Epithelial cell of prostate (primary cell): ENCODE measurements around the gene TDRD7.
"Not testable (repeated sequence)": the region's sequence is repeated elsewhere in the genome, so short reads cannot be mapped to it uniquely, and the experiment has no call there.

Experiments used
- DNase-seq: peaks from one replicate; pipeline ENCODE4 v3.0.0-alpha.2; 2011; ENCODE audit warnings: low read depth, low spot score
- H3K27ac ChIP-seq: fragments of 450-650 bp; 2 replicates; pipeline ENCODE4 v1.5.1; 2017; ENCODE audit warnings: mild to moderate bottlenecking

Gene TDRD7

DNA sequence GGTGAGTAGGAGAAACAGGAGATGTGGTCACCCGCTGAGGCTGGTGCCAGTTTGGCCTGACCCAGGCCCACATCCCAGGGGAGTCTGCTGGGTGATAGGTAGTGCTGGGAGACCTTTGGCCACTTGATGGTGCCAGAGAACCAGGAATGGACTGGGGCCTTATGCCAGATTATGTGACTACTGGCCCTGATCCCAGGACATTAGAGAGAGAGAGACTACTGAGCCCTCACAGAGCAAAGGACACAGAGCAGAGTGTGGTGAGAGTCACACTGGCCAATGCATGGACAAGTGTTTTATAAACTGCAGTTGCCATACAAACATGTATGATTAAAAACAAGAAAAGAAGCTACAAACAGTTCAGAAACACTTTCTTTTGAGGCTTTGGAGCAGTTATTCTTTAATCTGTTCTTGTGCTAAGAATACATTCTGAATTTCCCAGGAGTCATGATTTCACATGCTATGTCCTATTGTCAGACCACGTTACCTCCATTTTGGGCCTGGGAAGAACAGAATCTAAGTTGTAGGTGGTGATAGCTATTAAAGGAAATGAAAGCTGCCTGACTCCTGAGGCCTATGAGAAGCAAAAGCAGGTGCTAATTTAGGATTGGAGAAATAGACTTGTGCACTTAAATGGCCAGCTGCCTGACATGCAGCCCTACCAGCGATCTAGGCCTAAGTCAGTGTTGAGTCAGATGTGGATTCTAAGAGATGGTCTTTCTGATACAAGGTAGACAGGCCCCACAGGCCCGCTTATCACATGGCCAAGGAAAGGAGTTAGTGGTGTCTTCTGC, 57.0 kb downstream of the TDRD7 start:
- DNase-seq, result no peak
- no peak overlapping the region for H3K27ac ChIP-seq

DNA sequence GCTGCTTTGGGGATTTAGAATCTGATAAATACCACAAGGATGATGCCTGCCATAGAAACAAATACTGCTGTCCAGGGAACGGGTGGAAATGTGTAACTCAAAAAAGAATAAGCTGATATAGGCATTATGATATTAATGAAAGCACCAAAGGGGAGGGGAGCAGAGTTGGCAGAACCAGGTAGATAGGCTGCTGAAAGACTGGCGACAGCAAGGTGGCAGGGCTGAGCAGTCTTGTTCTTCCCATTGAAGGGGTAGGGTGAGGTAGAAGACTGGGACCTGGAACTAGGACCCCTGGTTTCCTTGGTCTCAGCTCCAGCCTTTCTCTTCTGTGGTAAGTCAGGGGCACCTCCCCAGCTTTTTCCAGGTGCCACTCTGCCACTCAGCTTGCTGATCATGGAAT, 58.2 kb downstream of the TDRD7 start:
- no peak for DNase-seq
- H3K27ac ChIP-seq, result no peak overlapping the region

DNA sequence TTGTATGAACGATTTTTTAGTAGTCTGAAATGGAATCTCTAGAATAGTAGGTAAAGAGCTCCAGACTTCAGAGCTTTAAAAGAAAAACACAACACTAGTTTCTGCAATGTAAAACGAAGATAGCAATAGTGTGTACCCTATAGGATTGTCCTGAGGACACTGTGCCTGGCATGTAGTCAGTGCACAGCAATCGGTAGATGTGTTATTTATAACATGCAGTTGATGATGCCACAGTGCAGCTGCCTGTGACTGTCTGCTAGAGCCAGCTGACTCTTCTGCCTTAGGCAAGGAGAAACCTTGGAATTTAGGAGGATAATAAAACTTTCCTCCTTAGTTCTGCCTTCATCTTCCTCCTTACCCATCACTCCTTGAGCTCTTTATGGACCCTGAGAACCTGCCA, 61.8 kb downstream of the TDRD7 start:
- no peak overlapping the region for H3K27ac ChIP-seq
- DNase-seq, result no peak

DNA sequence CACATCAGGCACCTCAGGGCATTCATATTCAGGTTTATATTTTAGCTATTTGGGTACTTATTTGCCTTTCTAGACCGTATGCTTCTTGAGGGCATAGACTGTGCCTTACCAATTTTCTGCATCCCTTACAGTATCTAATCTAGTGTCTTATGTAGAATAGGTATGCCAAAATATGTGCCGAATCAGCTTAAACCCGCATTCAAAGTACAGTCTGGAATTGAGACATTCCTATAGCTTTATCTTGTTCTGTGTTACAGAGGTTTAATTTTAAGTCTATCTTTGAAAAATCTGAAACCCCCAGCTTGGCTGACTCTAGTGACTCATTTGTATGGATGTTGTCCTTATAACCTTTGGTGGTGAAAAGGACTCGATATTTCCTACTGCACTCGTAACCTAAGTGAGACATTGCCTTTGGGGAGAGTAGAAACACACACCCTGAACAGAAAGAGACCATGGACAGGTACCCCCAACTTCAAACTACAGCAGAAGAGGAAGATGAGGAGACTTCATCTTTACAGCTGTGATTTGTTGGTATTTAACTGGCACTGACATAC, 62.6 kb downstream of the TDRD7 start:
- DNase-seq, result no peak
- H3K27ac ChIP-seq, result no peak overlapping the region

DNA sequence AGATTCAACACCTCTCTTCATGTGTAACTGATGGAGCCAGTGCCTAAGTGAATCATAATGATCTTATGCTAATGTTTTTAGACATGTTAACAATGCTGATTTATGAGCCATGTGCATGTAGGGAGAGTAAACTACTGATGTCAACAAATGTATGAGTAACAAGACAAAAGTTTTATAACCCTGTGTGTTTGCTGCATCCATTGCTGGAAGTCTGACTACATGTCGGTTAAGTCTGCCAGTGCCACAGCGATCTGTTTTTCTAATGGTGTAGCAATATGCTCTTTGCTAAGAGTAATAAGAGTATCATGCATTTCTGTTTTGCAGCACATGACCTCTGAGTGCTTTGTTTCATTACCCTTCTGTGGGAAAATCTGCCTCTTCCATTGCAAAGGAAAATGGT, 63.2 kb downstream of the TDRD7 start:
- DNase-seq, result peak; percentile 74
- no peak overlapping the region for H3K27ac ChIP-seq

DNA sequence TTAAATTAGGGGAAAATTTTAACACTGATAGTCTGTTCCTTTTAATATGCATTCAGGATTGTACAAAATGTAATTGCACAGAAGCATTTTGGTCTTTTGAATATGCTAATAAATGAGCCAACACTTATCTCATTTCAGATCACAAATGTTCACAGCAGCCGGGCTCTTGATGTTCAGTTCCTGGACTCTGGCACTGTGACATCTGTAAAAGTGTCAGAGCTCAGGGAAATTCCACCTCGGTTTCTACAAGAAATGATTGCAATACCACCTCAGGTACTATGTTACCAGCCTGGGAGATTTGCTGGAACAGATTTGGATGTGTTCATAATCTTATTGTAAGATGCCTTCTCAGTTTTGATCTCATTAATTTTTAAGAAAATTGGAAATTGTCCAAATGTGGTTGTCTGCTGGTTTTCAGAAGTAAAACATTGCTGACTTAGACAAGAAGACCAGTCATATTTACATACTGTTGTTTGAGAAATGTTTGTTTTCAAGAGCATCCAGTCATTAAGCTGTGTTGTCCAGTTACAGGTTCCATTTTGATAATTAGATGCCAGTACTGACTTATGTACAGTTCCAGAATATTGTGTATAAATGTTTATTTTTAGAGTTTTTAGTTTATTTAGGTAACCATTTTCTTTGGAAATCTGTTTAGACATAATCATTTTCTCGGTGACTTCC, 66.5 kb downstream of the TDRD7 start:
- DNase-seq, result no peak
- H3K27ac ChIP-seq, result no peak overlapping the region

DNA sequence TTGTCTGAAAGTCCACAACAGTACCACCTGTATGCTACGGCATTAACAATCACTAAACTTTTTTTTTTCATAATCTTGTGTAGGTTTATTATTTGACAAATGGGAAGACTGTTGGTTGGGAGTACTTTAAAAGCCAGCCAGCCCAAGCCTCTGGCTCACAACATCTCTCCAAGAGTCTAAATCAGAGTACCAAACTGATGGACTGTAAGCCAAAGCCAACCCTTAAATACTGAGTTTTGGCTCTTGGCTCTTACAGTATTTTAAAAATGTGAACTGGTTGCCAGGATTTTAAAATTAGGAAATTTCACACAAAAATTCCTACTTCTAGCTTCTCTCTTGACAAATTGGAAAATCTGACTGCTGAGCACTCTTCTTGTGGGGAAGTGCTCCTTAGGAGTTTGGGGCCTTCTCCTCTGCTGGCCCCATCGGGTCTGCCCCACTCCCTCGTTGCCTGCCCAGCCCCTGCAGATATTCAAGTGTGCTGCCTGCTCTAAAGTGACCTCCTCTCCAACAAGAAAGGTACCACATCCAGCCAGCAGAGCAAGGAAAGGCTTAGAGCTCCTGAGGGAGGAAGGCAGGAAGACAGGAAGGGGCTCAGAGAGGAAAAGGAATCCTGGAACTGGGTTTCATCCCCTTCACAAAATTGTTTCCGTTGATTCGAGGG, 67.7 kb downstream of the TDRD7 start:
- DNase-seq, result no peak
- H3K27ac ChIP-seq, result no peak overlapping the region

DNA sequence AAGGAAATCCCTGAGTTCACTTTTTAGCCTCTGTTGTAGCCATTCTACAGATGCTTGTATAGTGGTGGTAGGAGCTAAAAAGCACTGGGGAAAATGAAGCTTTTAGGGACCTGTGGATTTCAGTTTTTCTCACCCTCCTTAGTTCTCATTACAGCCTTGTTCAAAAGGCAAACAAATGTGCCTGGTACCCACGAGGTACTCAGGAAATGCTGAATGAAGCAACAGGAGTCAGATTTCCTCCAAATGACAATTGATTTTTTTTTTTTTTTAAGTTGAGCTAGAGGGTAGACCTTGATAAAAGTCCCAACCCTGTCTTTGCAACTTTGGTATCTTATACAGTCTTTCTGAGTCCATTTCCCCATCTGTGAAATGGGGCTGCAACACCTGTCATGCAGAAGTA, 68.3 kb downstream of the TDRD7 start:
- no peak overlapping the region for H3K27ac ChIP-seq

DNA sequence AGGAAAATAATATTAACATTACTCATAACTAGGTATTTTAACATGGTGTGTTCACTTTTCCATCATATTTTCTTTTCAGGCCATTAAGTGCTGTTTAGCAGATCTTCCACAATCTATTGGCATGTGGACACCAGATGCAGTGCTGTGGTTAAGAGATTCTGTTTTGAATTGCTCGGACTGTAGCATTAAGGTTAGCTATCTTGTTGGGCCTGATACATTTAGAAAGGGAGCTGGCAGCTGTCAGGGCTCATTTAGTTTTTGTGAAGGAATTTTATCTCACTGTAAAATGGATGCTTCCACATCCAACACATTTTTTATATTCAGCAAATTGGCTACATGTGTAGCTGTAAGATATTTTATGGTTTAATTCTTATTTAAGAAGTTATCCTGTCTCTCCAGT, 68.9 kb downstream of the TDRD7 start:
- H3K27ac ChIP-seq, result no peak overlapping the region

More for the DNA sequence above, 68.3 kb downstream of the TDRD7 start:
- DNase-seq, result no peak

DNA sequence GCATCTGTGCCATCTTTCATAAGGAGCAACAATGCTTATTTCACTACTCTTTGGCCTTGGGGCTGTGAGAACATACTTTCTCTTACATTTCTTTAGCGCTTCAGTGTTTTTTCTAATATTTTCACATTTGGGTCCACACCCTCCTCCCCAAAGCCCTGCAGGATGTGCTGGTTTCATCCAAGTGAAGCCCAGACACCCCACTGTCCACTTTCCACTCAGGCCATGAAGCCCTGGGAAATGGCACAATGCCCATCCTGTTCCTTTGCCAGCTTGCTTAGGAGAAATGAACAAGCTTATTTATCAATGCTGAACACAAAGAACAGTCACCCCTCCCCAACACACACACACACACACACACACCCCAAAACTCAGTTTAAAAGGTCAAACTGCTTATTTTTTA, 72.2 kb downstream of the TDRD7 start:
- no peak for DNase-seq

More for the DNA sequence above, 68.9 kb downstream of the TDRD7 start:
- DNase-seq, result no peak

DNA sequence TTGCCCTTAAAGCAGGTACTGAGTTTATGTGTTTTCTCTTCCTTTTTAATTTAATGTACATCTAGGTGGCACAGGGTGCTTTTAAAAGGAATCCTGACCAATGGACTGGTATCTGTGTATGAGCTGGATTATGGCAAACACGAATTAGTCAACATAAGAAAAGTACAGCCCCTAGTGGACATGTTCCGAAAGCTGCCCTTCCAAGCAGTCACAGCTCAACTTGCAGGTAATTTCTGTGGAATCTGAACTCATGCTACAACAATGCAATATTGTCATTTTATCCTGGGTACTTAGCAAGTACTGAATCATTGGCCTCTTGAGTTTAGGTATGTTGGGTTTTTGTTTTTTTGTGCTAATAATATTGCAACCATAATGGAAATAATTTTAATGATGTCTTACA, 75.2 kb downstream of the TDRD7 start:
- H3K27ac ChIP-seq, result no peak overlapping the region
- no peak for DNase-seq

More for the DNA sequence above, 72.2 kb downstream of the TDRD7 start:
- no peak overlapping the region for H3K27ac ChIP-seq

DNA sequence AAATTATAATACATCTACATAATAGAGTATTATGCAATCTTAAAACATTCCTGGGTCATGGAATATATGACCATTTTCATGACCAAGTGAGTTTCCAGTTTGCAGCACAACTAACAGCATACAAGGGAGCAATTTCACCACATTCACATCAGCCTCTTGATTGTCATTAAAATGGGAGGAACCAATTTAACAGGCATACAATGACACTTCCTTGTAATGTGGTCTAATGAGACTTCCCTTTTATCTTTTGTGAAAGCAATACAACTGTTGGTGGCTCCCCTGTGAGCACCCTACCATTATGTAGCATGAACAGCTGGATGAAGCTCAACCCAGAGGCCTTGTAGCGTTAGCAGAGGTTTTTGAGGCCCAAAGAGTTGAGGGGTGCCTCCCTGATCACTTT, 76.0 kb downstream of the TDRD7 start:
- DNase-seq, result no peak
- no peak overlapping the region for H3K27ac ChIP-seq

DNA sequence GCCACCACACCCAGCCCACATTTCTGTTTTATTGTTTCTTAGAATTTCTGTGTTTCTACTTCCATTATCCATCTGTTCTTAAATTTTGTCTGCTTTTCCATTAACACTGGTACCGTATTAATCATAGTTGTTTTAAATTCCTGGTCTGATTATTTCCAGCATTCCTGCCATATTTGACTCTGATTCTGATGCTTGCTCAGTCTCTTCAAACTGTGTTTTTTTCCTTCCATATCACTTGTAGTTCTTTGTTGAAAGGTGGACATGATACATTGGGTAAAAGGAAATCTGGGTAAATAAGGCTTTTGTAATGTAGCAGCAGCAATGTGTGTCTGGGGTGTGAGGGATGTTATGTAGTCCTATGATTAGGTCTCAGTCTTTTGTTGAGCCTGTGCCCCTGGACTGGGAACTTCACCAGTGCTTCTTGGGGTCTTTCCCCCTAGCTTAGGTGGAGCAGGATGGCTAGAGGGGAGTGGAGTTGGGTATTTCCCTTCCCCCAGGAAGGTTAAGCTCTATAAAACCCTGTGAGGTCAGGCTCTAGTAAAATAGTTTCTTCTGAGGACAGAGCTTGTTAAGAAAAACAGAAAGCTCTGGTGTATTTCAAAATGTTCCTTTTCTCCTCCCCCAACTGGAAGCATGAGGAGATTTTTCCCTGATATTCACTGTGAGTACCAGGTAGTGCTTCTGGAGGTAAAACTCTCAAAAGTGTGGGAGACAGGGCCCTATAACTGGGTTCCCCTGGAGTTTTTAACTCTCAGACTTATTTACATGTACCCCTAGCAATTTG, 79.5 kb downstream of the TDRD7 start:
- no peak overlapping the region for H3K27ac ChIP-seq
- no peak for DNase-seq

DNA sequence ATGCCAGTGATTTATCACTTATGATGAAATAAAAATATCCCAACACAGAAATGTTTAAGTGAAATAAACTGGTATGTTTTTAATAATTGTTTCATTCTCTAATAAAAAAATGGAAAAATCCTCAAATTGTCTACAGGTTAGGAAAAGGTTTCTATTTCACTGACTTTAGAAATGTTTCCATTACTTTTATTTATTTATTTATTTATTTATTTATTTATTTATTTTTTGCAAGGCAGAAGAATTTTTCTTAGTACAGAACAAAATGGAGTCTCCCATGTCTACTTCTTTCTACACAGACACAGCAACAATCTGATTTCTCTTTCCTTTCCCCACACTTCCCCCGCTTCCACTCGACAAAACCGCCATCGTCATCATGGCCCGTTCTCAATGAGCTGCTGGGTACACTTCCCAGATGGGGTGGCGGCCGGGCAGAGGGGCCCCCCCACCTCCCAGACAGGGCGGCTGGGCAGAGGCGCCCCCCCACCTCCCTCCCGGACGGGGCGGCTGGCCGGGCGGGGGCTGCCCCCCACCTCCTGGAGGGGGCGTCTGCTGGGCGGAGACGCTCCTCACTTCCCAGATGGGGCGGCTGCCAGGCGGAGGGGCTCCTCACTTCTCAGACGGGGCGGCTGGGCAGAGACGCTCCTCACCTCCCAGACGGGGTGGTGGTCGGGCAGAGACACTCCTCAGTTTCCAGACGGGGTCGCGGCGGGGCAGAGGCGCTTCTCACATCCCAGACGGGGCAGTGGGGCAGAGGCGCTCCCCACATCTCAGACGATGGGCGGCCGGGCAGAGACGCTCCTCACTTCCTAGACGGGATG, 85.9 kb downstream of the TDRD7 start:
- H3K27ac ChIP-seq, DNase-seq: not testable (repeated sequence)

DNA sequence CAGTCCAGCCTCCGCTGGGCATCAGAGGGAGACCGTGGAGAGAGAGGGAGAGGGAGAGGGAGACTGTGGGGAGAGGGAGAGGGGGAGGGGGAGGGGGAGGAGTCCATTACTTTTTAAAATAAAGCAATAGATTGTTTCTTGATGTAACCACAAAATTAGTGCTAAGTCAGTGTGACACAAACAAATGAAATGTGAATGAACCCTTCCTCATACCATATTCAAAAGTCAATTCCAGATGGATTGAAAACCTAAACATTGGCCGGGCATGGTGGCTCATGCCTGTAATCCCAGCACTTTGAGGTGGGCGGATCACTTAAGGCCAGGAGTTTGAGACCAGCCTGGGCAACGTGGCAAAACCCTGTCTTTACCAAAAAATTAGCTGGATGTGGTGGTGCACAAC, 87.0 kb downstream of the TDRD7 start:
- not testable (repeated sequence) for H3K27ac ChIP-seq, DNase-seq

DNA sequence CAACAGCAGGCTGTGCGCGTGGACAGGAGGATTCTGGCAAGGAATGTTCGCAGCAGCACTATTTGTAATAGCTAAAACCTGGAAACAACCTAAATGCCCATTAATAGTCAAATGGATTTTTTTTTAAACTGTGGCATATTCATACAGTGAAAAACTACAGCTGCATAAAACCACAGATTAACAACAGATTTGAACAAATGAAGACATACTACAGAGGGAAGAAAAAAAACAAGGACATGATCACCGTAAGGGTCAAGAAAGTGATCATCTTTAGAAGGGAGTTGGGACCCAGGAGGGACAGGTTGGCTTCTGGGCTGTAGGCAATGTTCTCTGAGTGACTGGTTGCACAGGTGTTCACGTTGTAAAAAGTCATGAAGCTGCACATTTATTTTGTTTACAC, 88.4 kb downstream of the TDRD7 start:
- H3K27ac ChIP-seq, result no peak overlapping the region
- DNase-seq, result no peak

DNA sequence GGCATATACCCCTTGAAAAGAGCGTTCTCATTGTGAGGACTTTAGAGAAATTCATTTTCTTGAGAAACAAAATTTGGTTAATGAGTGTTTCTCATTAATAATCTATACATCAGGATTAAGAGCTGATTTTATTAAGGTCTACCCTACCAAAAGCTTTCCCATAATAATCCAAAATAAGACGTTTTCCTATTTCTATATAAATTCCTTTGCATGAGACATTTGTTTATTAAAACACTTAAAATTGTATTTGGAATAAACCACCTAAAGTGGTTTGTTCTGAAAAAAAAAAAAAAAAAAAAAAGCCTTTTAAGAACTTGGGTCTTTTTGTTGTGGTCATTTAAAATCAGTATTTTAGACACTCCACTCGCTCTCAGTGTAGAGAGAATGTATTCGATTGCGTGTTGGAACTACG, 88.9 kb downstream of the TDRD7 start:
- H3K27ac ChIP-seq, result no peak overlapping the region
- DNase-seq, result no peak

DNA sequence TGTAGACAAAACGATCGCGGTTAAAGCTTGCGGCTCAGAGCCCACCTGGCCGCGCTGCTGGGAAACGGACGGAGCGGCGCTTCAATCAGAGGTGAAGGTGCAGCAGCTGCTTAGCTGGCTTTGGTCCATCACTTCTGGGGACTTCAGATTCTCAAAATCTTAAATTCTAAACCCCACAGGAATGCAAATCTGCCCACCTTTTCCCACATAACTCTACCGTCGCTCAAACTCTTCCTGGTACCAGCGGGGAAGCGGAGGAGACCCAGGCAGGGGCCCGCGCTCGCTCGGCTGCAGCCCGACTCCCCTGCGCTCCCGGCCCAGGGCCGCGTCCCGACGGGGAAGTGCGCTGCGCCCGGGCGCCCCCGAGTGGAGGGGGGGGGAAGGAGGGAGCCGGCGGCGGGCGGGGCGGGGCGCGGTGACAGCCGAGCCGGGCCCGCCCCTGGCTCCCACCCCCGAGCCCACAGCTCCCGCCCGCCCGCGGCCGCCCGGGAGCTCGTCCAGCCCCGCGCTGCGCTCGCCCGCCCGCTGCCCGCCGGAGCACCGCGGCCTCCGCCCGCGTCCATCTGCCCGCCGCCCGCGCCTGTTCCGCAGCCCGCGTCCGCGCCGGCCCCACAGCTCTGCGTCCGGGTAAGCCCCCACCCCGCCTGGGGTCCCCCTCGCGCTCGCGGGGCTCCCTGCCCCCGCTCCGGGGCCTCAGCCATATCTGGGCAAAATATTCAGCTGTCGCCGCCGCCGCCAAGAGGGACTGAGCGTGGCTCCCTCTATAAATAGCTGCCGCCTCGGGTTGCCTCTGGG, 89.5 kb downstream of the TDRD7 start, which contains the start of gene TMOD1:
TMOD1 (plus strand) TSS at position 490 of the 795 bp plus-strand sequence. CDS start 22,523 bp downstream, outside the sequence.
- DNase-seq, result no peak

DNA sequence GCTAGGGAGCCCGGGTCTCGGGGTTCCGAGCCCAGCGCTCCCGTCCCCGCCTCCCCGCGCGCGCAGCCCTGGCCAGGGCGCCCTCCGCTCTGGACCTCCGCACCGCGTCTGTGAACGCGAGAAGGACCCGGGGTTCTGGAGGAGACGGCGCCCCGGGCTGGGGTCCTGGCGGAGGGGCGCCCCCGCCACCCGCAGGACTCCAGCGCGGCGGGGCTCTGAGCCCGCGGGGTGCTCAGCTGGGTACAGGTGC, 90.0 kb downstream of the TDRD7 start:
- H3K27ac ChIP-seq, result no peak overlapping the region
- no peak for DNase-seq

More for the DNA sequence above, 89.5 kb downstream of the TDRD7 start, which contains the start of gene TMOD1:
- no peak within 1 kb of the TSS for H3K27ac ChIP-seq
